GM12875 (cell line): ENCODE data around the gene C22orf23.
"Not testable (repeated sequence)": the region's sequence is repeated elsewhere in the genome, so short reads cannot be mapped to it uniquely, and the experiment has no call there.

ENCODE experiments used
- H3K4me3 ChIP-seq: one replicate; pipeline ENCODE4 v1.5.1; 2011; ENCODE audit warnings: low read depth, low read length, control low read depth
- CTCF ChIP-seq: IDR thresholded peaks from 2 replicates; pipeline ENCODE4 v1.5.1; 2011; ENCODE audit warnings: low read depth, mild to moderate bottlenecking, control low read depth, inconsistent platforms, low read length, moderate library complexity, borderline replicate concordance; ENCODE audit not compliant: insufficient read depth

C22orf23 gene

GRCh38 chr22:37961062-37961461 is 7.7 kb upstream of the C22orf23 start:
- no peak overlapping the region for H3K4me3 ChIP-seq
- no peak for TF ChIP-seq CTCF

DNA sequence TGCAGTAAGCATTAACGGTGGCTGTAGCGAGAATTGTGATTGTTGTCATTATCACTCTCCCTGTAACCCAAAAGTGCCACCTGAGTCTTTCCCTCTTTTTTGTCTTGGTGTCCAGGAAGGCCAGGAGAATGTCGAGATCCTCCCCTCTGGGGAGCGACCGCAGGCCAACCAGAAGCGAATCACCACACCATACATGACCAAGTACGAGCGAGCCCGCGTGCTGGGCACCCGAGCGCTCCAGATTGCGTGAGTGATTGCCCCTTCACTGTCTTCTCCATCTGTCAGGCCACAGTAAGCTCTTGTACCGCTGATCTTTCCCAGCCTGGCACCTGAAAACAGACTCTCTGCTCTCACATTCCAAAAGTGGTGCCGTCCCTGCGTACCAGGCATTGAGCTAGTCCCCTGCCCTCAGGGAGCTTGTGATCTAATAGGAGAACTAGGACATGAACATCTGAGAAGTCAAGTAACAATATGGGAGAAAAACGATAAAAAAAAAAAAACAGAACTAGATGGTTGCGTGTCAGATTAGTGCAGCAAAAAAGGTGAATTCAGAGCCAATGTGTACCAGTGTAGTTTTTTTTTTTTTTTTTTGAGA is 5.9 kb upstream of the C22orf23 start:
- no peak for TF ChIP-seq CTCF
- H3K4me3 ChIP-seq: no peak overlapping the region

GRCh38 chr22:37957232-37957631 is 3.8 kb upstream of the C22orf23 start:
- H3K4me3 ChIP-seq: no peak overlapping the region
- TF ChIP-seq CTCF: no peak

DNA sequence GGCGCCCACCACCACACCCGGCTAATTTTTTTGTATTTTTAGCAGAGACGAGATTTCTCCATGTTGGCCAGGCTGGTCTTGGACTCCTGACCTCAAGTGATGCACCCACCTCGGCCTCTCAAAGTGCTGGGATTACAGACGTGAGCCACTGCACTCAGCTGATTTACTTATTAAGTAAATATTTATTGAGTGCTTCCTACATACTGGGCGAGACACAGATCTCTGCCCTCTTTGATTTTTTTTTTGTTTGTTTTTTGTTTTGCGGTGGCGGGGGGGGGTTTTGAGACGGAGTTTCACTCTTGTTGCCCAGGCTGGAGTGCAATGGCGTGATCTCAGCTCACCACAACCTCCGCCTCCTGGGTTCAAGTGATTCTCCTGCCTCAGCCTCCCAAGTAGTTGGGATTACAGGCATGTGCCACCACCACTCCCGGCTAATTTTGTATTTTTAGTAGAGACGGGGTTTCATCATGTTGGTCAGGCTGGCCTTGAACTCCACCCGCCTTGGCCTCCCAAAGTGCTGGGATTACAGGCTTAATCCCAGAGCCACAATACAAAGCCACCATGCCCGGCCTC is 2.5 kb upstream of the C22orf23 start:
- H3K4me3 ChIP-seq: not testable (repeated sequence)

- no peak for TF ChIP-seq CTCF
Observed at GRCh38 chr22:37954686-37955085, 1.3 kb upstream of the C22orf23 start.

GRCh38 chr22:37953062-37953436 is 352 bp downstream of the C22orf23 start:
- no peak for TF ChIP-seq CTCF
- peak overlapping the region; percentile 92 for H3K4me3 ChIP-seq

More at GRCh38 chr22:37954686-37955085, 1.3 kb upstream of the C22orf23 start:
- H3K4me3 ChIP-seq: no peak overlapping the region

DNA sequence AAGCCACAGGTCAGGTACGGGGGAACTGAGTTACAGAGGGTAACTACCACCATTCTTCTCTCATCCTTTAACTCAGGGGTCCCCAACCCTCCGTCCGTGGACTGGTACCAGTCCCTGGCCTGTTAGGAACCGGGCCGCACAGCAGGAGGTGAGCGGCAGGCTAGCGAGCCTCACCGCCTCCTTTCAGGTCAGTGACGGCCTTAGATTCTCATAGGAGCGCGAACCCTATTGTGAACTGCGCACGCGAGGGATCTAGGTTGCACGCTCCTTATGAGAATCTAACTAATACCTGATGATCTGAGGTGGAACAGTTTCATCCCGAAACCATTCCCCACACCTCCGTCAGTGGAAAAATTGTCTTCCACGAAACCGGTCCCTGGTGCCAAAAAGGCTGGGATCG is 772 bp downstream of the C22orf23 start:
- H3K4me3 ChIP-seq: not testable (repeated sequence)

DNA sequence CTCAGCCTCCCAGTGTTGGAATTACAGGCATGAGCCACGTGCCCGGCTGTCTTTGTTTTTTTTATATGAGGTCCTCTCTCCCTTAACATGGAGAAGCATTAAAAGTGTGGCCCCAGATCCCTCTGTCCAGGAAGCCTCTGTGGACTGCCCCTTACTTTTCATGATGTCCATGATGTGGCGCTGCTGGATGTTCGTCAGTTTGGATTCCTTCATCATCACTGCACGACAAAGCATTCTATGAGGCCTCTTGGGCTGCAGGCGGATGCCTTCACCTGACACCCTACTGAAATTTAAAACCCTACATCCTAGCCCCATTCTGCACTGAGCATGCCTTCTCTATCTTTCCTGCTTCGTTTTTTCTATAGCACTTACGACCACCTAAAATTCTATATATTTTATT is 2.1 kb downstream of the C22orf23 start:
- no peak overlapping the region for H3K4me3 ChIP-seq
- no peak for TF ChIP-seq CTCF

- H3K4me3 ChIP-seq: not testable (repeated sequence)
Observed at GRCh38 chr22:37947142-37947795, 6.1 kb downstream of the C22orf23 start.

DNA sequence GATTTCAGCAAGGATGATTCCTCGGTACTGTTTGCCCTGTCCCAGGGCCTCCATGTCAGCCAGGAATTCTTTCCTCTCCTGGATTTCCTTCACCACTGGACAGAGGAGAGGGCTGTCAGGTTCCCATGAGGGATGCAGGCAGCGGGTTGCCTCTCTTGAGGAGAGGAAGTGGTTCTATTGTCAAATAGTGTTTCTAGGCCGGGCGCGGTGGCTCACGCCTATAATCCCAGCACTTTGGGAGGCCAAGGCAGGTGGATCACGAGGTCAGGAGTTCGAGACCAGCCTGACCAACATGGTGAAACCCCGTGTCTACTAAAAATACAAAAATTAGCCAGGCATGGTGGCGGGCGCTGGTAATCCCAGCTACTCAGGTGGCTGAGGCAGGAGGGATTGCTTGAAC is 9.0 kb downstream of the C22orf23 start:
- H3K4me3 ChIP-seq: not testable (repeated sequence)
